Keratinocyte (primary cell): Measurements from ENCODE around the gene TMEM52.

Source experiments
- EZH2 ChIP-seq: IDR thresholded peaks from one replicate; pipeline ENCODE4 v1.6.1; 2012; ENCODE audit warnings: inconsistent platforms, mild to moderate bottlenecking, low read length, moderate library complexity
- TF ChIP-seq, protein P1 (sequence below), 3 experiments: IDR thresholded peaks in 1 of 3; conservative IDR thresholded peaks in 1 of 3; optimal IDR thresholded peaks in 1 of 3; 2 replicates in 2 of 3; 3 replicates in 1 of 3; pipeline versions ENCODE3 to v1.5.1; 2011; ENCODE audit warnings: low read length in 3 of 3, mild to moderate bottlenecking in 3 of 3, moderate library complexity in 2 of 3, control low read depth in 1 of 3, inconsistent platforms in 1 of 3; ENCODE audit not compliant: insufficient read depth in 2 of 3; ENCODE audit errors: extremely low read depth in 1 of 3

DNA sequence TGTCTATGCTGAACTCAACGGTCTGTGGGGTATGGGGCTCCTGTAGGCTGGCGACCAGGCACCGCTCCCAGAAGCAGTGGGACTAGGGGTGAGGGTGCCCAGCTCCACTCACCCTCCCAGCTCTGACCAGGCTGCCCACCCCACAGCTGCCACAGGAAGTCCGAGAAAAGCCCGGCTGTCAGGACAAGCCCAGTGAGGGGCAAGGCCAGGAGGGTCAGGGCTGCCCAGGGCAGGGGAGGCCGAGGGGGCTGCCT is 3.5 kb upstream of the TMEM52 start:
- TF ChIP-seq, protein P1, sequence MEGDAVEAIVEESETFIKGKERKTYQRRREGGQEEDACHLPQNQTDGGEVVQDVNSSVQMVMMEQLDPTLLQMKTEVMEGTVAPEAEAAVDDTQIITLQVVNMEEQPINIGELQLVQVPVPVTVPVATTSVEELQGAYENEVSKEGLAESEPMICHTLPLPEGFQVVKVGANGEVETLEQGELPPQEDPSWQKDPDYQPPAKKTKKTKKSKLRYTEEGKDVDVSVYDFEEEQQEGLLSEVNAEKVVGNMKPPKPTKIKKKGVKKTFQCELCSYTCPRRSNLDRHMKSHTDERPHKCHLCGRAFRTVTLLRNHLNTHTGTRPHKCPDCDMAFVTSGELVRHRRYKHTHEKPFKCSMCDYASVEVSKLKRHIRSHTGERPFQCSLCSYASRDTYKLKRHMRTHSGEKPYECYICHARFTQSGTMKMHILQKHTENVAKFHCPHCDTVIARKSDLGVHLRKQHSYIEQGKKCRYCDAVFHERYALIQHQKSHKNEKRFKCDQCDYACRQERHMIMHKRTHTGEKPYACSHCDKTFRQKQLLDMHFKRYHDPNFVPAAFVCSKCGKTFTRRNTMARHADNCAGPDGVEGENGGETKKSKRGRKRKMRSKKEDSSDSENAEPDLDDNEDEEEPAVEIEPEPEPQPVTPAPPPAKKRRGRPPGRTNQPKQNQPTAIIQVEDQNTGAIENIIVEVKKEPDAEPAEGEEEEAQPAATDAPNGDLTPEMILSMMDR (optimal IDR thresholded peaks at IDR 0.05 in 1 of 3, IDR thresholded peaks at IDR 0.05 in 1 of 3, conservative IDR thresholded peaks at IDR 0.05 in 1 of 3; ENCODE audit: extremely low read depth in 1 of 3, insufficient read depth in 2 of 3, low read length in 3 of 3), result no peak
- no peak for TF ChIP-seq EZH2
